Cardiac fibroblast (primary cell): ENCODE data around the gene TMEM135.
A peak's percentile ranks its signal among the peaks of the same experiment; 100 is the strongest.

Experiments used
- DNase-seq, 2 donors: peaks; one replicate each; pipeline versions ENCODE4 v3.0.0 to v3.0.0-alpha.2; 2010; ENCODE audit warnings: low read depth in 2 of 2
- H3K4me3 ChIP-seq, 2 donors: replicated peaks in 1 of 2; 1 replicate in 1 of 2; 2 replicates in 1 of 2; pipeline ENCODE4 v1.5.1; 2011; ENCODE audit warnings: low read depth in 2 of 2, low read length in 2 of 2, mild to moderate bottlenecking in 2 of 2, moderate library complexity in 1 of 2
- CTCF ChIP-seq: IDR thresholded peaks from one replicate; pipeline ENCODE4 v1.5.1; 2011; ENCODE audit warnings: low read depth, mild to moderate bottlenecking, low read length, inconsistent platforms

TMEM135 gene

GRCh38 chr11:87137711-87138110, 100.0 kb downstream of the TMEM135 start:
- TF ChIP-seq CTCF, result no peak
- no peak overlapping the region for H3K4me3 ChIP-seq
- peak in 1 of 2 donors; percentile 57 for DNase-seq

- no peak for TF ChIP-seq CTCF
- H3K4me3 ChIP-seq, result no peak overlapping the region
- DNase-seq, result no peak
Observed at GRCh38 chr11:87139475-87139874, 101.7 kb downstream of the TMEM135 start.

- DNase-seq, result no peak
- no peak for TF ChIP-seq CTCF
- no peak overlapping the region for H3K4me3 ChIP-seq
Observed at GRCh38 chr11:87141322-87141721, 103.6 kb downstream of the TMEM135 start.

- TF ChIP-seq CTCF, result no peak
- no peak for DNase-seq
- no peak overlapping the region for H3K4me3 ChIP-seq
Observed at GRCh38 chr11:87141980-87142514, 104.3 kb downstream of the TMEM135 start.

- no peak for TF ChIP-seq CTCF
- DNase-seq, result no peak
- no peak overlapping the region for H3K4me3 ChIP-seq
Observed at GRCh38 chr11:87142594-87142993, 104.9 kb downstream of the TMEM135 start.

GRCh38 chr11:87143641-87144040, 105.9 kb downstream of the TMEM135 start:
- no peak for TF ChIP-seq CTCF
- no peak for DNase-seq
- H3K4me3 ChIP-seq, result no peak overlapping the region

GRCh38 chr11:87144252-87144651, 106.5 kb downstream of the TMEM135 start:
- no peak for TF ChIP-seq CTCF
- DNase-seq, result no peak
- H3K4me3 ChIP-seq, result no peak overlapping the region
